GM21381 (cell line): Measurements from ENCODE around the gene HDAC3.

Source experiments
- ATAC-seq: cut with Tn5 transposase; IDR thresholded peaks from one replicate; pipeline ENCODE4 v1.9.1; 2021; ENCODE audit warnings: mild to moderate bottlenecking, moderate library complexity; ENCODE audit not compliant: unreplicated experiment

Gene HDAC3

DNA sequence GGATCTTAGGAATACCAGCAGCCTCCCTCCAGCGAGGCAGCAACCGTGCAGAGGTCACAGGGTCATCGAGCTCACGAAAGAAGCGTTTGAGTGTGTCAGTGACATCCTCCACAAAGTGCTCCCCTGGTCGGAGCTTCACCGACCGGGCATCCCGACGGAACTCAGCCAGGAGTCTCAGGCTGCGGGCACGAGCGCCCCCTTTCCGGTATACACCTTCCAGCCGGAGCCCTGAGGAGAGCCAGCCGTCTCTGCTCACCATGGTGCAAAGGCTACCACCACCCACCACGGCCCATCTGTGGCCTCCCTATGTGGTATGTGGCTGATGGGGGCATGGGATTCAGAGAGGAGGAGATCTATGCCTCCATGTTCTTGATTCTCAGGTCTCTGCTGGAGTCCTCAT, 25.4 kb upstream of the HDAC3 start:
- no peak for ATAC-seq

DNA sequence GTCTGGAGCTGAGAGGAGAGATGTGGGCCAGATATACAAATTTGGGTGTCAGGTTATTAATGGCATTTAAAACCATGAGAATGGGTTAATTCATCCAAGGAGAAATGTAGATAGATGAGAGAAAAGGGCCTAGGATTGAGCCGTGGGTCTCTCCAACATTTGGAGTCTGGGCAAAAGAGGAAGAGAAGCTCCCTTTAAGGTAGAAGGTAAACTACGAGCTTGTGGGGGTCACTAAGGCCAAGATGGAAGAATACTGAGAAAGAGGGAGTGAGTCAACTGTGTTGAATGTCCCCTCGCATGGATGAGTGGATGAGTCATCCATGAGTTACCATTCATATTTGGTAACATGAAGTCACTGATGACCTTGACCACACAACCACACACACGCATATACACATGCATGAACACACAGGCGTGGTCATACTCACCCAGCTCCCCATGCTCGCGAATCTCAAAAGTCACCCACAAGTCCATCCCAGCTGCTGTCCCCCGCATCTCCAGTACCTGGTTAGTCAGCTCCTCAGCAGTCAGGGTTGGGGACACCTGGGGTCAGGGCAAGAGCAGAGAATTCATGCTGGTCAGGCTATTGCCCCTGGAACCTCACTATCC, 21.4 kb upstream of the HDAC3 start:
- ATAC-seq, result peak; percentile 55

DNA sequence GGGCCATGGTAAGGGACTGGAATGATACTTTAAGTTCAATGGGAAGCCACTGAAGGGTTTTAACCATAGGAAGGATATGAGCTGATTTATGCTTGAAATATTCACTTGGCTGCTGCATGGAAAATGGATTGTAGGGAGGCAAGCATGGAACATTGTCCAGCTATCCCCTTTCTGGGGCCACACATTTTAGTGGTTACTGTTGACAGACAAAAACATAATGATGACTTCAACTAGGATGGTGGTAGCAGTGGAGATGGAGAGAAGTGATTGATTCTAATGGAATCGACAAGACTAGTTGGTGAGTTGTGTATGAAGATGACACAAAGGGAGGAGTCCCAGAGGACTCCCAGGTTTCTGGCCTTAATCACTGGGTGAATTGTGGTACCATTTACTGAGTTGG, 20.8 kb upstream of the HDAC3 start:
- ATAC-seq, result no peak

DNA sequence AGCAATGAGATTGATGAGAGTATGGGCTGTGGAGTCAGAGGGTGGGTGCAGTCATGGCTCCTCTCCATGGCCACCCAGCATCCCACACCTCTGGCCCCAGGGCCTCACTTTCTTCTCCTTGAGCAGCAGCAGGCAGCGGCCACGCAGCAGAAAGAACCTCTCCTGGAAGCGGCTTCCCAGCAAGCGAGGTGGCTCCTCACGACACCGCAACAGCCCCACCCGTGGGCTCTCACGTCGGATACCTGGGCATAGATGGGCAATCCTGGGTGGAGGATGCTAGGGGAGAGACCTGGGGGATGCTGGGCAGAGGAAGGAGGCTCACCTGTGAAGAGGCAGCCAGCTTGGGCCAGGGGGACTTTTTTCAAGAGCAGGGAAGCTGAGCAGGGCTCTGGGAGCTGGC, 19.7 kb upstream of the HDAC3 start:
- no peak for ATAC-seq

DNA sequence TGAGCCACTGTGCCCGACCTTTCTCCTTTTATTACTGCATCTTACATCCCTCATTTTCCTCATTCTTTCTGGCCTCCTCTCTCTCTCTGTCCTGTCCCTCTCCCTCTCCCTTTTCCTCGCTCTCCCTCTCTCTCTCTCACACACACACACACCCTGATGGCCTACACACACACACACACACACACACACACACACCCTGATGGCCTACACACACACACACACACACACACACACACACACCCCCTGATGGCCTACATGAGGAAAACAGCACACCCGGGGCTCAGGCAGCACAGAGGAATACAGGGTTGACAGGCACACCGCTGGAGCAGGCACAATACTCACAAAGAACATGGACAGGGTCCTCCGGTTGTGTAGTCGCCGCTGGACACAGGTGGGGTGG, 18.4 kb upstream of the HDAC3 start:
- no peak for ATAC-seq

DNA sequence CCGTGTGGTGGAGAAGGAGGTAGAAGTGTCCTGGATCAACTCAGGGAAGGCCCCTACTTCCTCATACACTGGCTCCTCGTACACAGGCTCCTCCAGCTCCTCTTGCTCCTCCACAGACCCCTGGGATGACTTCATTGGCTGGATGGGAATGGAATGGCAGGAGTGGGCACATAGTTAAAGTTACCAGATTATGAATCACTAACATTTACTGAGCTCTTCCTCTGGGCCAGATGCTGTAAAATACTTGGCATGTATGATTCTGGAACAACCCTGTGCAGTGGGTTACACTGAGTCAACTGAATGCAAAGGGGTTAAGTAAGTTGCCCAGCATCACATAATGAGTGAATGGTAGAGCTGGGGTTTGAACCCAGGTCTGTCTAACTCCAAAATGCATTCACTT, 17.6 kb upstream of the HDAC3 start:
- ATAC-seq, result no peak

DNA sequence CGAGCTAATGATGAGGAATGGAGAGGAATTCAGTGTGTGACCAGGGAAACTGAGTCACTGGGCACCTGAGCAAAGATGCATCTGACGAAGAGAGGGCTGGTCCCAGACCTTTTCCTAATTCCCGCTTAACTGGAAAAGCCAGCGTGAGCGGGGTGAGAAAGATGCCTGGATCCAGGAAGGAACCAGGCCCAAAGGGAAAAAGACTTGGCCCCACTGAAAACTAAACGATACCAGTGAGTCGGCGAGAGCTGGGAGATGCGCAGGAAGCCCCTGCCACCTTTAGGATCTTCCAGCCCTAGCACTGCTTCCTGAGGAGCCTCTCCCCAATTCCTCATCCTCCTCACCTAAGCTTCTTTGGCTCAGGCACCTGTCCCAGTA, 15.1 kb upstream of the HDAC3 start:
- no peak for ATAC-seq

DNA sequence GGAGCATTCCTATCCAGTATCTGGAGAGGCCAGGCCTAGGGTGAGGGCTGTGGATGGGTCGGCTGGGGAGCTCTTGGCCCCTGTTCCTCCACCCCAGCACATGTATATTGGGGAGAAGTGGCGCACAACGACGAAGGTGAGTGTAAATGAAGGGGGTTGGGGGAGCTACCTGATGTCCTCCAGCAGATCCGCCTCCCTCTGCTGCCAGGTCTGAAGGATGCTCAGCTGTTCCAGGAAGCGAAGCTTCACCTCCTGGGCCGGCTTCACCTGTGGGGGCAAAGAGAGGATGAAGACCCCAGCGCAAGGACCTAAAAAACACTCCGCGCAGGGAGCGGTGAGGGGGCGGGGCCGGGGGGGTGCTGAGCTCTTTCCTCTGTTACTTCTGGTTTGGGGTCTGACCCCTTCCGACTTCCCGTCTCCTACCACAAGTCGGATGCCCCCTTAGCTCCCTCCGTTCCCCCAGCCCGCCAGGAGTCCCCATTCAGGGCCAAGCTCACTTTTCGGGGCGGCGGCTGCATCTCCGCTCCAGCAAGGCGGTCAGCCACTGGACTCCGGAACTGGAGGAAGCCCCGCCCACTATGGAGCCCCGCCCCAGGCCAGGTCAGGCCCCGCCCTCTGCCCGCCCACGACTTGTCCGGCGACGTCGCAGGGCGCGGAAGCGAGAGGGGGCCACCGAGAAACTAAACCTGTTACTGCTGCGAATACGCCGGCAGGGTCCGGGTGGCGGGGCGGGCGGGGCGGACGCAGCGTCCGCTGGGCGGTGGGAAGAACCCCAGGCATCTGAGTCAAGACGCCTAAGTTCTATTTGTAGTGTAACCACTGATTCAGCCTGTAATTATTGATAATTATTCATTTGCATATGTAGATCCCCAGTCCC, 14.4 kb upstream of the HDAC3 start, which contains the start of gene FCHSD1:
Gene FCHSD1 (minus strand): TSS at position 568 of the 877 bp plus-strand sequence. CDS start 50 bp downstream, at position 518.
- peak; percentile 98 for ATAC-seq

DNA sequence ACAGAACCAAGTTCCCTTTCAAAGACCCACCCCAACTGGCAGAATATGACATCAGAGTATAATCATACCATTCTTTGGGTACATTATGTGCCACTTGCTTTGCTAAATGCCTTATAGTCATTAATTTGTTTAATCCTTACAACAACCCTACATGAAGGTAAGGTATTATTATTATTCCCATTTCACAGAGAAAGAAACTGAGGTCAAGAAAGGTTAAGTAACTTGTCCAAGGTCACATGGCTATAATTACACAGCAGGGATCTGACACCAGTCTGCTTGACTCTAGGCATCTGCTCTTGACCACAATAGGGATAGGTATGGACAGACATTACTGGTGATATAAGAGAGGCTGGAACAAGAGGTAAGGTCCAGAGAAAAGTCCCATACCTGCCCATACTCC, 13.3 kb upstream of the HDAC3 start:
- no peak for ATAC-seq

DNA sequence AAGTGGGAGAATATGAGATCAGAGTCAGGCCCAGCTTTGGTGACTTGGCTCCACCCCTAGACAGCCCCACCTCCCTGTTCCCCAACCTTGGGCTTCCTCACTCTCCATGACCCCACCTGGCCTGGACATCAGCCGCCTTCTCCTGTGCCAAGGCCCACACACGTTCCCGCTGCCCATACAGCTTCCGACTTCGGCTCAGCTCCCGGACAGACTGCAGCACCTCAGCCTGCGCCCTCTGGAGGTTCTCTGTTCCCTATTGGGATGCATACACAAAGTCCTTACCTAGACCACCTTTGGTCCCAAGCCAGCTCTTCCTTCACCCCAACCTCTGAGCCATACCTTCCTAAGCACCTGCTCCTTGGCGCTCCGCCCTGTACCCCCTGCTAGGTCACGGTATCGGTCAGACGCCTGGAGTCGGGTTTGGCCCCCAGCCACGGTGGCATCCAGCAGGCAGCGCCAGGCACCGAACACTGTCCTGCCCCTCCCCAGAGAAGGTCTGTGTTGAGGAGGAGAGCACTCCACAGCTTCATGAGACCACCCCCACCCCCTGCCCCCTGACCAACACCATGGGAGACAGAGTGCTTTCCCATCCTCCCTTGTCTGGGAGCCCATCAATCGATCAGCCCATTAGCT, 12.5 kb upstream of the HDAC3 start:
- ATAC-seq, result no peak

DNA sequence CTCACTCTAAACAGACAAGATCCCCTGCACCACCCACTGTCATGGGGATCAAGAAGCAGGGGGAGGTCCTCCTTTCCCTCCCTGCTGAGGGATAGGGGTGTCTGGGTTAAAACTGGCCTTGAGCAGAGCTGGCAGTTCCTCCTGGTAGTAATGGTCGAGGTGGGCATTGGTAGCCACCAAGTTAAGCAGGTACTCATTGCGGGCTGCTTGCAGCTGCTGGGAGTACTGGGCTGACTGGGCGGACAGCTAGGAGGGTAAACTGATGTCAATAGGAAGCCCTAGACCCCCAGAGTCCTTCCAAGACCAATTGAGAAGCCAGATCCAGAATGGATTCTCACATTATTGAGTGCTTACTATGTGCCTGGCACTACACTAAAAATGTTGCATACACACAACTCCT, 11.2 kb upstream of the HDAC3 start:
- ATAC-seq, result no peak

DNA sequence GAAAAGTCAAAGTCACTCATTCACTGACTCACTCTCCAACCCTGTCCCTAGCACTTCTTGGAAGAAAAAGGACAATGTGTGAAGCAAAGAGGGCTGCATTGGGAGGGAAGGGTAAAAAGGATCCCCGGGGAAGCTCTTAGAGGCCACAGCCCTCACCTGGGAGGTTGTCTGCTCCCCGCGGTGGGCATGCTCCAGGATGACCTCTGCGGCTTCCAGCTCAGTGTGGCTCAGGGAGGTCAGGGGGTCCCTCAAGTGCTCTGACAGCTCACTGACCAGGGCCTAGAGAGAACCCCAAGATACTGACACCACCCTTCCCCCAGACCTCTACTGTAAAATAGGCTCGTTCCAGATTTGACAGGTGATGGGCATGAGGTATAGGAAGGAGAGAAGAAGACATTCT, 10.6 kb upstream of the HDAC3 start:
- ATAC-seq, result no peak

DNA sequence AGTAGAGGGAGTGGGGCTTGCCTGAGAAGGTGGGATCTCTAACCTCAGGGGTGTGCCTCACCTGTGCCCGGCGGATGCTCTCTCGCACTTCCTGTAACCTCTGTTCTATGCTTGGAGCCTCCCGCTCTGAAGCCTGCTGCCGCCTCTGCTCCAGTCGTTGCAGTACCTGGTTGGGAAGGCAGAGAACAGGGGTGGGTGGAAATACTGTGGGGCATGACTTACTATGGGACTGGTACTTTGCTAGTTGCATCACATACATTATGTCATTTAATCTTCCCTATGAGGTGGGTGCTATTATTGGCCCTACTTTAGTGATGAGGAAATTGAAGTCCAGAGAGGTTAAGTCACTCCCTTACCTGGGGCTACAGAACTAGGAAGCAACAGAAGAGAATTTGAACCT, 9.4 kb upstream of the HDAC3 start:
- ATAC-seq, result no peak

DNA sequence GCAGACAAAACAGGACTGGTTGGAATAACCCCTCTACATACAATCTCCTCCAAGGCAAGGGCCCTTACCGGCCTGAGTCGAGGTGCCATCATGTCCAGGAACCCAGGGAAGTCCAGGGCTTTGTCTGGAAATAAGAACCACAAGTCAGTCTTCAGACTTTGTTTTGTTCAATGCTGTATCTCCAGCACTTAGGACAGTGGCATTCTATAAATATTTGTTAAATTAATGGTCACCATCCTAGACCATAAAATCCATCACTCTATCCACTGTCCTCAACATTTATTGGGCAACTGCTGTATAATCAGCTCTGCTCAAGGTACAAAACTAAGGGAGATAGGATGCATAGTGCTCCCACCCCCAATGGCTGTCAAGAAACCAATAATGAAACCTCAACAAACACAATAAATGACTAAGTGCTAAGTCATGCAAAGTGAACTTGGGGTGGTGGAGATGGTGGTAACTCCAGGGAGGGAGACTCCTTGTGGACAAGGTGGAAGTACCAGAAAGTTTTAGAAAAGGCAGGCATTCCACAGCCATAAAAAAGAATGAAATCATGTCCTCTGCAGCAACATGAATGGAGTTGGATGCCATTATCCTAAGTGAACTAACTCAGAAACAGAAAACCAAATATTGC, 5.1 kb upstream of the HDAC3 start:
- peak; percentile 45 for ATAC-seq

DNA sequence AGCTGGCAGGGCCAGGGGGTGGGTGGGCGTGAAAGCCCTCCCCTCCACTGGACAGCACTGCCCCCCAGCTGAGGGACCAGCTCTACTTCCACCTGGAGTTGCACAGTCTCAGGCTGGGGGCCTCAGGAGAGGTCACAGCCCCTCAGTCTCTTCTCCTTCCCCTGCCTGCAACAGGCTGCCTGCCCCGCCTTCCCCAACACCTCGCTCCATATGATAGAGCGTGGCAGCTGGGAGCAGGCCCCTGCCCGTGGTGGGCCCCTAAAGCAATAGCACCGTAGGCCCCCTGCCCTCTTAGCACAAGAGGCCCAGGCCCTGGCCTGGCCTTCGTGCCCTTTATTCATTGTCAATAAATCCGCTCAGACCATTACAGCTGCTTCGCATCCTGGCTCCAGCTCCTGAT, 4.0 kb upstream of the HDAC3 start:
- ATAC-seq, result no peak

DNA sequence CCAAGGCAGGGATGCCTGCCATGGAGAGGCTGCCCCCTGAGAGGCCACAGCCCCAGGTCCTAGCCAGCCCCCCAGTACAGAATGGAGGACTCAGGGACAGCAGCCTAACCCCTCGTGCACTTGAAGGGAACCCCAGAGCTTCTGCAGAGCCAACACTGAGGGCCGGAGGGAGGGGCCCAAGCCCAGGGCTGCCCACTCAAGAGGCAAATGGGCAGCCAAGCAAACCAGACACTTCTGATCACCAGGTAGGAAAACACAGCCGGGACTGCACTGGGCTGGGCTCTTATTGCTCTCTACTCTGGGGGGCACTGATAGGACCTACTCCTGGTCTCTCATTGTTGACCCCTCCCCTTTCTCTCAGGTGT, 3.4 kb upstream of the HDAC3 start:
- ATAC-seq, result no peak

DNA sequence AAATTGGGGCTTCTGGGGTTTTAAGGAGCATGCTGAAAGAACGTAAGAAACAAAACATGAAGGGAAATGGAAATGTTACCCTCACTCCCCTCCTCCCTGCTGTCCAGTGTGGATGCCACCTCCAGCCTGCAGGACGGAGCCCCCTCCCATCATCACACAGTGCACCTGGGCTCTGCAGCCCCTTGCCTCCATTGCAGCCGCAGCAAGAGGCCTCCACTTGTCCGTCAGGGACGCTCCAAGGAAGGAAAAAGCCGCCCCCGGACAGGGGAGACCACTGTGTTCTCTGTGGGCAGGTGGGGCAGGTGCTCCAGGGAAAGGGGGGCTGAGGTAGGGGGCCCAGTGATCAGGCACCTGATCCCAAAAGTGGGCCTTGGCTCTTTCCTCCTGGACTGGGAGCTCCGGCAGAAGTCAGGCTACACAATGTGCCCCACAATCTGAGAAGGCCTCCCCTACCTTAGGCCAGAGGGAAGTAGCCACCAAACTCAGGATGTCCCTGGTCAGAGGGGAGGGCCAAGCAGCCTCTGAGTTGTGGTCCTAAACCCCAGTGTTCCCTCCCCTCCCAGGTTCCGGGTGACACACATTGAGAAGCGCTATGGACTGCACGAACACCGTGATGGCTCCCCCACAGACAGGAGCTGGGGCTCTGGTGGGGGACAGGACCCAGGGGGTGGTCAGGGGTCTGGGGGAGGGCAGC, 2.9 kb upstream of the HDAC3 start:
- ATAC-seq, result no peak

DNA sequence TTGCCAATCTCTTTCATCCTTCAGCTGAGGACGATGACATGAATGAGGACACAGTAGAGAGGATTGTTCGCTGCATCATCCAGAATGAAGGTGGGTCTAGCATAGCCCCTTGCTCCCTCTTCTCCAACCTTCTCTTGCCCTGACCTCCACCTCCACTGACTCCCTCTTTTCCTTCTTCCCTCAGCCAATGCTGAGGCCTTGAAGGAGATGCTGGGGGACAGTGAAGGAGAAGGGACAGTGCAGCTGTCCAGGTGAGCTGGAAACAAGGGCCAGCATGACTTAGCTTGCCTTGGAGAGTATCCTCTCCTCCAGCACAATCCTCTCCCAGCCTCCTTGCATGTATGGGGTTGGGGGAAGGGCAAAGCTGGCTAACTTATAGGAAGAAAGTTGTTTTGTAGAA, 2.1 kb upstream of the HDAC3 start:
- no peak for ATAC-seq

DNA sequence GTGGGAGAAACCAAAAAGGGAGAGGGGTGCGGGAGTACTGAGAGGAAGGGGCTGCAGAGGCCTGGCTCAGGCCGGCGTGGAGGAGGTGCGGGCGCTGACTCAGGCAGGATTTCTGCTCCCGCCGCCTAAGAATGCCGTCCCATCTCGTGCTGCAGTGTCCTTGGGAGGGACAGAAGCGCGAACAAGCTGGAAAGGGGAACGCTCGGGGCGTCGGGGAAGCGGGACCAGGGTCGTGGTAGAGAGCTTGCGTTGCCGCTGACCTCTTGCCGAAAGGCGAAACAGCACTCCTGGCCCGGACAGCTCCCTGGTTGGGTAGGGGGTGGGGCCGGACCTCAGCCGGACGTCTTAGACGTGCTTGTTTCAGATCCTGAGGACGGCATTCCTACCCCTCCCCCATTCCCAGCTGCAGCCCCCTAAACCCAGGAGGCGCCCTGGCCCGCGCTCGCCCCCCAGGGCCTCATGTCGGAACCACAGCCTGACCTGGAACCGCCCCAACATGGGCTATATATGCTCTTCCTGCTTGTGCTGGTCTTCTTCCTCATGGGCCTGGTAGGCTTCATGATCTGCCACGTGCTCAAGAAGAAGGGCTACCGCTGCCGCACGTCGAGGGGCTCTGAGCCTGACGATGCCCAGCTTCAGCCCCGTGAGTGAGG, 1.2 kb upstream of the HDAC3 start:
- ATAC-seq, result peak; percentile 24

DNA sequence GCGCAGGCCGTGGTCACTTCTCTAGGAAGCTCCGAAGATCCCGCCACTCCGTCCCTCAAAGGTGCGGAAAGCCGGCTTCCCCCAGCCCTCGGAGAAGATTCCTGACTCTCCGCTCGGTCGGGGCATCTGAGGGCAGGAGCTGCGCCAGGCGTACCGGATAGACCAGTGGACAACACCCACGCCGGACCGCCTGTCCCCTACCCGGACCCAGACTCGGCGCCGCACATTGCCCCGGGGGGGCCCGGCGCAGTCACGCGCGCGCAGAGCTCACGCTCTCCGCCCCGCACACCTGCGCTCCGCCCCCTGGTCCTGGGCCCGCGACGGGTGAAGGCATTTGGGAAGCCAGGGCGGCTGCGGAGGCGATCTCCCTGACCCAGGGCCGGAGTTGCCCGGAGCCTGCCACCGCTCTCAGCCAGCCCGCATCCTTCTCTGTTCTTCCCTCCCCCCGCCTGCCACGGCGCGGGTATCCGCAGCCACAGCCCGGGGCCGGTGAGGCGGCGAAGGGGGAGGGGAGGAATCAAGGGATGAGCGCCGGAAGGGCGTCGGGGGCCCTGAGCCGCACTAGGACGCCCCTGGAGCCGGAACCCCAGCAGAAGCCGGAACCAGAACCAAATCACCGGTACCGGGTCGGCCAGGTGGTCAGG, 596 bp upstream of the HDAC3 start:
- ATAC-seq, result peak; percentile 14
